ENCODE data around the gene UBXN10. TPM values are rescaled to one million over a fixed set of nuclear protein-coding genes. Genes with fewer than 3 reads are reported as not detected.

Gene UBXN10
- total RNA-seq, 2 experiments from 2014 or later: 0.42 to 0.50 TPM

DNA sequence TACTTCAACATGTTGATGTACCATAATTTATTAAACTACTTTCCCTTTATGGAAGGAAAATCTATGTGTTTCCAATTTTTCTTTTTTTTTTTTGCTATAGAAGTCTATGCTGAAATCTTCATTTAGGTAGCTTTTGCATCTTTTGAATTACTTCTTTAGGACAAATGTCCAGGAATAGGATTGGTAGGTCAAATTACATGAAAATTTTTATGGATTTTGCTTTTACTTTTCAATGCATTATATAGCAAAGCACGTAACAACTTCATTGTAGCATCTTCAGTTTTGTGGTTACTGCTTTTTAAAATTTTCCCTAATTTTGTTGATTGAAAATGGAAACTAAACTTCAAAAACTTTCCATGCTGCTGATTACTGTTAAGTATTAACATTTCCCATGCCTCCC lies 12.4 kb downstream of the UBXN10 start:
- intact Hi-C loops (cut with micrococcal nuclease; ENCODE audit: unreplicated experiment): no loop called here
- POLR2A ChIA-PET: interaction anchor here (0.6 to 0.7 kb wide), 2 partner anchors 35 to 39 kb away, joined by 3 read pairs; no protein-coding TSS in a partner anchor
- Histone ChIP-seq H3K4me1 (ENCODE audit: insufficient read depth, low read length, poor library complexity, severe bottlenecking) (peaks cover 66% of the 10 kb centered on the region), H2AFZ (ENCODE audit: low read length) (no peak overlapping the region), H3K9me2 (ENCODE audit: insufficient read depth, low read length) (no peaks in the 10 kb centered on the region), H4K20me1 (ENCODE audit: insufficient read depth, low read length) (no peaks in the 10 kb centered on the region), H3K4me2 (ENCODE audit: low read length) (no peak overlapping the region), H3K36me3 (ENCODE audit: insufficient read depth, low read length) (no peaks in the 10 kb centered on the region), H3K27ac (ENCODE audit: low read depth, low read length, poor library complexity, severe bottlenecking) (no peak overlapping the region), H3K9me3 (ENCODE audit: low read length) (no peaks in the 10 kb centered on the region), H3K79me2 (ENCODE audit: insufficient read depth, low read depth, low read length) (no peaks in the 10 kb centered on the region), H3K4me3 (ENCODE audit: low read depth, low read length, poor library complexity, severe bottlenecking) (no peak overlapping the region)
- CTCF ChIA-PET (ENCODE audit: unreplicated experiment): no interaction called here
- DNase-seq (ENCODE audit: low spot score): no peak
- BruUV-seq (replicated peaks): no TSS peak
- TF ChIP-seq, protein P1, sequence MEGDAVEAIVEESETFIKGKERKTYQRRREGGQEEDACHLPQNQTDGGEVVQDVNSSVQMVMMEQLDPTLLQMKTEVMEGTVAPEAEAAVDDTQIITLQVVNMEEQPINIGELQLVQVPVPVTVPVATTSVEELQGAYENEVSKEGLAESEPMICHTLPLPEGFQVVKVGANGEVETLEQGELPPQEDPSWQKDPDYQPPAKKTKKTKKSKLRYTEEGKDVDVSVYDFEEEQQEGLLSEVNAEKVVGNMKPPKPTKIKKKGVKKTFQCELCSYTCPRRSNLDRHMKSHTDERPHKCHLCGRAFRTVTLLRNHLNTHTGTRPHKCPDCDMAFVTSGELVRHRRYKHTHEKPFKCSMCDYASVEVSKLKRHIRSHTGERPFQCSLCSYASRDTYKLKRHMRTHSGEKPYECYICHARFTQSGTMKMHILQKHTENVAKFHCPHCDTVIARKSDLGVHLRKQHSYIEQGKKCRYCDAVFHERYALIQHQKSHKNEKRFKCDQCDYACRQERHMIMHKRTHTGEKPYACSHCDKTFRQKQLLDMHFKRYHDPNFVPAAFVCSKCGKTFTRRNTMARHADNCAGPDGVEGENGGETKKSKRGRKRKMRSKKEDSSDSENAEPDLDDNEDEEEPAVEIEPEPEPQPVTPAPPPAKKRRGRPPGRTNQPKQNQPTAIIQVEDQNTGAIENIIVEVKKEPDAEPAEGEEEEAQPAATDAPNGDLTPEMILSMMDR (conservative IDR thresholded peaks at IDR 0.05; ENCODE audit: low read length): no peak
- no peak for TF ChIP-seq EZH2phosphoT487 (IDR thresholded peaks at IDR 0.05; ENCODE audit: borderline replicate concordance, low read depth, low read length)

- ChIA-PET CTCF (ENCODE audit: unreplicated experiment) (no interaction called here), POLR2A (interaction anchor here (0.6 kb wide), 1 partner anchor 40 kb away, joined by 3 read pairs; no protein-coding TSS in a partner anchor)
- TF ChIP-seq, protein P1 (conservative IDR thresholded peaks at IDR 0.05; ENCODE audit: low read length): no peak
- no peak for TF ChIP-seq EZH2phosphoT487 (IDR thresholded peaks at IDR 0.05; ENCODE audit: borderline replicate concordance, low read depth, low read length)
- DNase-seq (ENCODE audit: low spot score): no peak
- no peaks in the 10 kb centered on the region for H3K79me2 ChIP-seq (ENCODE audit: insufficient read depth, low read depth, low read length)
- no peaks in the 10 kb centered on the region for H3K9me3 ChIP-seq (ENCODE audit: low read length)
- H3K4me3 ChIP-seq (ENCODE audit: low read depth, low read length, poor library complexity, severe bottlenecking): no peak overlapping the region
- peak overlapping the region; percentile 83 for H3K27ac ChIP-seq (ENCODE audit: low read depth, low read length, poor library complexity, severe bottlenecking)
- no peaks in the 10 kb centered on the region for H3K9me2 ChIP-seq (ENCODE audit: insufficient read depth, low read length)
- peak overlapping the region; percentile 38; the same call in 1 of the 2 replicates for H2AFZ ChIP-seq (ENCODE audit: low read length)
- H3K4me1 ChIP-seq (ENCODE audit: insufficient read depth, low read length, poor library complexity, severe bottlenecking): peaks cover 72% of the 10 kb centered on the region
- no TSS peak for BruUV-seq (replicated peaks)
- H3K4me2 ChIP-seq (ENCODE audit: low read length): peak overlapping the region; percentile 61; the same call in 1 of the 2 replicates
- H4K20me1 ChIP-seq (ENCODE audit: insufficient read depth, low read length): no peaks in the 10 kb centered on the region
- no peaks in the 10 kb centered on the region for H3K36me3 ChIP-seq (ENCODE audit: insufficient read depth, low read length)
- intact Hi-C loops (cut with micrococcal nuclease; ENCODE audit: unreplicated experiment): no loop called here
Observed at GRCh38 chr1:20198918-20199317, 13.0 kb downstream of the UBXN10 start.

- no peak for DNase-seq (ENCODE audit: low spot score)
- Histone ChIP-seq H3K27ac (ENCODE audit: low read depth, low read length, poor library complexity, severe bottlenecking) (peak overlapping the region; percentile 83), H3K9me3 (ENCODE audit: low read length) (no peaks in the 10 kb centered on the region), H3K4me2 (ENCODE audit: low read length) (peak overlapping the region; percentile 61), H4K20me1 (ENCODE audit: insufficient read depth, low read length) (no peaks in the 10 kb centered on the region), H3K79me2 (ENCODE audit: insufficient read depth, low read depth, low read length) (no peaks in the 10 kb centered on the region), H3K36me3 (ENCODE audit: insufficient read depth, low read length) (no peaks in the 10 kb centered on the region), H3K4me1 (ENCODE audit: insufficient read depth, low read length, poor library complexity, severe bottlenecking) (peaks cover 71% of the 10 kb centered on the region), H3K9me2 (ENCODE audit: insufficient read depth, low read length) (no peaks in the 10 kb centered on the region), H3K4me3 (ENCODE audit: low read depth, low read length, poor library complexity, severe bottlenecking) (peak overlapping the region; percentile 39), H2AFZ (ENCODE audit: low read length) (peak overlapping the region; percentile 38; the same call in 1 of the 2 replicates)
- CTCF ChIA-PET (ENCODE audit: unreplicated experiment): no interaction called here
- POLR2A ChIA-PET: interaction anchor here (0.7 to 0.9 kb wide), 2 partner anchors 13 to 21 kb away, joined by 3 to 6 read pairs; no protein-coding TSS in a partner anchor
- TF ChIP-seq, protein P1 (conservative IDR thresholded peaks at IDR 0.05; ENCODE audit: low read length): no peak
- TF ChIP-seq EZH2phosphoT487 (IDR thresholded peaks at IDR 0.05; ENCODE audit: borderline replicate concordance, low read depth, low read length): no peak
- no TSS peak for BruUV-seq (replicated peaks)
- intact Hi-C loops (cut with micrococcal nuclease; ENCODE audit: unreplicated experiment): no loop called here
Observed at GRCh38 chr1:20199403-20199802, 13.5 kb downstream of the UBXN10 start.
